CD4-positive, alpha-beta T cell treated with Interferon alpha-2 for 1 hour (primary cell): ENCODE measurements around the gene TTYH3.
A peak's percentile ranks its signal among the peaks of the same experiment; 100 is the strongest.

Source experiments
- DNase-seq, 2 donors: peaks; one replicate each; pipeline ENCODE4 v3.0.0-alpha.2; 2020 to 2022

Gene TTYH3

GRCh38 chr7:2710901-2711551 lies 79.2 kb downstream of the TTYH3 start:
- peak in 1 of 2 donors; percentile 58 for DNase-seq

- DNase-seq, result no peak
Measured at GRCh38 chr7:2711895-2712675, 80.3 kb downstream of the TTYH3 start.

- no peak for DNase-seq
Measured at GRCh38 chr7:2713370-2713769, 81.6 kb downstream of the TTYH3 start.

- DNase-seq, result no peak
Measured at GRCh38 chr7:2713978-2714377, 82.2 kb downstream of the TTYH3 start.
